Activated T-cell treated with anti-CD3 and anti-CD28 coated beads, Interleukin-2, amount 50 U/mL, for 72 hours (primary cell): ENCODE data around the gene ELOVL1. TPM values are rescaled to one million over a fixed set of nuclear protein-coding genes. Genes with fewer than 3 reads are reported as not detected.
"Not testable (repeated sequence)": the region's sequence is repeated elsewhere in the genome, so short reads cannot be mapped to it uniquely, and the experiment has no call there.

Experiments
- ATAC-seq, 2 donors: fragments of 150-1000 bp; cut with Tn5 transposase; replicated peaks in 1 of 2; 2 replicates each; pipeline ENCODE4 v1.10.0; 2021; ENCODE audit warnings: moderate library complexity in 2 of 2, mild to moderate bottlenecking in 1 of 2
- DNase-seq, 2 donors: peaks; one replicate each; pipeline ENCODE4 v3.0.0; 2021 to 2022; ENCODE audit warnings: mixed read lengths in 1 of 2
- H3K27ac Mint-ChIP-seq: one replicate; pipeline ENCODE4 v1.8.0; 2022; ENCODE audit warnings: mild to moderate bottlenecking, moderate library complexity, mixed read lengths
- H3K27me3 Mint-ChIP-seq: one replicate; pipeline ENCODE4 v1.8.0; 2022; ENCODE audit warnings: low read depth, mixed read lengths
- H3K36me3 Mint-ChIP-seq, 2 donors: one replicate each; pipeline ENCODE4 v1.8.0; 2022; ENCODE audit warnings: mixed read lengths in 2 of 2, mild to moderate bottlenecking in 1 of 2; ENCODE audit not compliant: insufficient read depth in 2 of 2
- H3K4me1 Mint-ChIP-seq: one replicate; pipeline ENCODE4 v1.8.0; 2022; ENCODE audit warnings: low read depth, mixed read lengths
- H3K4me3 Mint-ChIP-seq, 2 donors: one replicate each; pipeline ENCODE4 v1.8.0; 2022; ENCODE audit warnings: mild to moderate bottlenecking in 2 of 2, mixed read lengths in 2 of 2, moderate library complexity in 2 of 2
- H3K9me3 Mint-ChIP-seq, 2 donors: one replicate each; pipeline ENCODE4 v1.8.0; 2022; ENCODE audit warnings: mixed read lengths in 2 of 2
- total RNA-seq, 2 donors: library from RNA; stranded (reverse); gene quantifications; one replicate each; pipeline ENCODE4 v1.2.3, GENCODE V29; 2022

ELOVL1 gene
- total RNA-seq = 10 to 100 TPM; 58.4 to 75.7 TPM

GRCh38 chr1:43367904-43368645 lies at the start of gene ELOVL1:
Gene ELOVL1 (minus strand): TSS chr1:43368011. CDS start chr1:43365609, 2,402 bp downstream.
- H3K36me3 Mint-ChIP-seq = peaks cover 6 to 15% of the 10 kb centered on the region in 2 donors
- peak within 1 kb of the TSS; percentile 94 for H3K4me3 Mint-ChIP-seq
- peak within 1 kb of the TSS; percentile 83 for H3K27ac Mint-ChIP-seq
- no peaks in the 10 kb centered on the region for H3K9me3 Mint-ChIP-seq
- no peaks in the 10 kb centered on the region for H3K27me3 Mint-ChIP-seq
- peaks cover 40% of the 10 kb centered on the region for H3K4me1 Mint-ChIP-seq
- DNase-seq (peak; percentile 91 to 94), ATAC-seq (peak; percentile 89)

- ATAC-seq (no peak), DNase-seq (no peak)
- no peak overlapping the region for H3K4me3 Mint-ChIP-seq
- no peaks in the 10 kb centered on the region for H3K27me3 Mint-ChIP-seq
- peaks cover 1 to 13% of the 10 kb centered on the region in 2 donors for H3K36me3 Mint-ChIP-seq
- H3K4me1 Mint-ChIP-seq = no peaks in the 10 kb centered on the region
- no peaks in the 10 kb centered on the region for H3K9me3 Mint-ChIP-seq
- H3K27ac Mint-ChIP-seq = no peak overlapping the region
Measured at GRCh38 chr1:43415901-43416300, 48.1 kb upstream of the ELOVL1 start.

DNA sequence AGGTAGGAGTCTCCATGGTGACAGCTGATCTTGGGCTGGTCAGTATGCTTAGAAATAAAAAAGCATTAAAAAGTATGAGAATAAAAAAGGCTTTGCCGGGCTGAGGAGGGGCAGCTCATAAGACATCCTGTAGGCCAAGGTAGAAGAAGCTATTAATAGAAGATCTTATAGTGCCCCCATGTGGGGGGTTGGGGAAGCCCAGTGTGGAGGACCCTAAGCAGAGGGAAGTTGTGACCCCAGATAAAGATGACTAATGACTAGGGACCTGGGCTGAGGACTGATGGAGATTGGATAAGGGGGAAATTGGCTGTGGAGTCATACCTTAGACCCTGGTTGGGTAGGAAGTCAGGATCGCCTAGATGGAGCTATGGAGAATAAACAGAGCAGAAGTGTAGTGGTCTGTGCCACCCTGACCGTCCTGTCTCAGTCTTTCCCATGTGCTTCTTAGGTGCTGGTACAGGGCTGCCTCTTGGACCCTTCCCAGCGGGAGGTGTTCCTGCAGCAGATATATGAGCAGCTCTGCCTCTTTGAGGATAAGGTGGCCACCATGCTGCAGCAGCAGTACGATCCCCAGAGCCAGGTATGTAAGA lies 46.9 kb upstream of the ELOVL1 start:
- ATAC-seq = peak; percentile 85 to 88
- Mint-ChIP-seq H3K36me3 (peaks cover 0 to 13% of the 10 kb centered on the region in 2 donors), H3K4me3 (no peak overlapping the region), H3K27me3 (no peaks in the 10 kb centered on the region), H3K9me3 (no peaks in the 10 kb centered on the region), H3K4me1 (no peaks in the 10 kb centered on the region), H3K27ac (peak overlapping the region; percentile 3)
- DNase-seq = peak; percentile 66 to 67

- ATAC-seq, DNase-seq, H3K4me1 Mint-ChIP-seq, H3K9me3 Mint-ChIP-seq, H3K27me3 Mint-ChIP-seq, H3K27ac Mint-ChIP-seq, H3K4me3 Mint-ChIP-seq: not testable (repeated sequence)
- peaks cover 6 to 21% of the 10 kb centered on the region in 2 donors for H3K36me3 Mint-ChIP-seq
Measured at GRCh38 chr1:43413426-43413825, 45.6 kb upstream of the ELOVL1 start.

DNA sequence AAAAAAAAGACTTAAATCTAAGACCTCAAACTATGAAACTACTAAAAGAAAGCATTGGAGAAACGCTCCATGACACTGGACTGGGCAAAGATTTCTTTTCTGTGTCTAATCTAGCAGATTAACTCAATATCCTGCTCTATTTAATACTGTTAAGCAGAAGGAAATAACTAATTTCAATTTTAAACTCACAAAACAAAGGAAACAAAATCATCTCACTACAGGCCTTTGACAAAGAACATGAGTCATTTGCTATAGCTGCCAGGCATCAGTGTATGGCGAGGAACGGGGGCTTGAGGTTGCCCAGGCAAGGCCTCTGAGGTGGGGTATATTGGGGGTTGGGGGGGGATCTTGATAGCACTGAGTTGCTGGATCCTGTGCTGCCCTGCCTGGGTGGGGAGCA lies 42.8 kb upstream of the ELOVL1 start:
- no peaks in the 10 kb centered on the region for H3K9me3 Mint-ChIP-seq
- H3K36me3 Mint-ChIP-seq = peaks cover 8 to 27% of the 10 kb centered on the region in 2 donors
- no peaks in the 10 kb centered on the region for H3K27me3 Mint-ChIP-seq
- no peak overlapping the region for H3K4me3 Mint-ChIP-seq
- DNase-seq = no peak
- H3K27ac Mint-ChIP-seq = no peak overlapping the region
- no peaks in the 10 kb centered on the region for H3K4me1 Mint-ChIP-seq
- ATAC-seq = no peak

GRCh38 chr1:43405876-43406234 lies 38.0 kb upstream of the ELOVL1 start:
- peaks cover 8% of the 10 kb centered on the region for H3K4me1 Mint-ChIP-seq
- H3K9me3 Mint-ChIP-seq = no peaks in the 10 kb centered on the region
- H3K27me3 Mint-ChIP-seq = no peaks in the 10 kb centered on the region
- DNase-seq = no peak
- no peak for ATAC-seq
- H3K4me3 Mint-ChIP-seq = no peak overlapping the region
- H3K27ac Mint-ChIP-seq = no peak overlapping the region
- peaks cover 13 to 22% of the 10 kb centered on the region in 2 donors for H3K36me3 Mint-ChIP-seq

DNA sequence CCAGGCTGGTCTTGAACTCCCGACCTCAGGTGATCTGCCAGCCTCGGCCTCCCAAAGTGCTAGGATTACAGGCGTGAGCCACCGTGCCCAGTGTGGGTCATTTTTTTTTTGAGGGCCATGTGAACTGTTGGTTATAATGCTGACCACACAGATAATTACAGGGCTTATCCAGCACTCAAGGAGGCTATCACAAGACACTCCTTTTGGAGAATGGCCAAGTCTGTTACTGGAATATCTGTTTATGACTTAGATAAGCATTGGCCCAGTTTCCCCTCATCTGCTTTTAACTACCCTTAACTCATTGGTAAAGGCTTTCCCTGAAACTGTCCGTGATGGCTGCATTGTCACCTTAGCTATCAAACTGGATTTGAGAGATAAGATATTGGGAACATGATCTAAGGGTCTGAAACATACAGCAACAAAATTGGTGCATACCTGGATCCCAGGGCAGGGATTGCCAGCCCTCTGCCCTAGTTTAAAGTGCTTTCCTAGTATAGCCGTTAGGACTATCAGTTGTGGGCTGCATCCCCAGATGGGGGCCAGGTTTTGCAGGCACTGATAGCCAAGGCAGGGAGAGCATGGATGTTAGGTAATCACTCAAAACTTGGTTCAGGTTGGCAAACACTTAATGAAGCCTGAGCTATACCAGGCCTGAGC lies 37.5 kb upstream of the ELOVL1 start:
- DNase-seq = no peak
- peaks cover 8% of the 10 kb centered on the region for H3K4me1 Mint-ChIP-seq
- peaks cover 13 to 22% of the 10 kb centered on the region in 2 donors for H3K36me3 Mint-ChIP-seq
- no peak for ATAC-seq
- H3K27me3 Mint-ChIP-seq = no peaks in the 10 kb centered on the region
- H3K27ac Mint-ChIP-seq = no peak overlapping the region
- H3K4me3 Mint-ChIP-seq = no peak overlapping the region
- H3K9me3 Mint-ChIP-seq = no peaks in the 10 kb centered on the region

GRCh38 chr1:43404353-43404752 lies 36.5 kb upstream of the ELOVL1 start:
- Mint-ChIP-seq H3K9me3 (no peaks in the 10 kb centered on the region), H3K27ac (no peak overlapping the region), H3K4me3 (no peak overlapping the region), H3K4me1 (peaks cover 8% of the 10 kb centered on the region), H3K27me3 (no peaks in the 10 kb centered on the region), H3K36me3 (peaks cover 13 to 21% of the 10 kb centered on the region in 2 donors)
- ATAC-seq (no peak), DNase-seq (no peak)

GRCh38 chr1:43402089-43402865 lies 34.5 kb upstream of the ELOVL1 start:
- Mint-ChIP-seq H3K27ac (no peak overlapping the region), H3K36me3 (peaks cover 8 to 15% of the 10 kb centered on the region in 2 donors), H3K9me3 (no peaks in the 10 kb centered on the region), H3K27me3 (no peaks in the 10 kb centered on the region), H3K4me3 (no peak overlapping the region), H3K4me1 (peaks cover 8% of the 10 kb centered on the region)
- no peak for ATAC-seq
- DNase-seq = no peak

- H3K27me3 Mint-ChIP-seq, H3K4me3 Mint-ChIP-seq, H3K27ac Mint-ChIP-seq, DNase-seq, H3K9me3 Mint-ChIP-seq, H3K36me3 Mint-ChIP-seq, H3K4me1 Mint-ChIP-seq, ATAC-seq: not testable (repeated sequence)
Measured at GRCh38 chr1:43400441-43400840, 32.6 kb upstream of the ELOVL1 start.

DNA sequence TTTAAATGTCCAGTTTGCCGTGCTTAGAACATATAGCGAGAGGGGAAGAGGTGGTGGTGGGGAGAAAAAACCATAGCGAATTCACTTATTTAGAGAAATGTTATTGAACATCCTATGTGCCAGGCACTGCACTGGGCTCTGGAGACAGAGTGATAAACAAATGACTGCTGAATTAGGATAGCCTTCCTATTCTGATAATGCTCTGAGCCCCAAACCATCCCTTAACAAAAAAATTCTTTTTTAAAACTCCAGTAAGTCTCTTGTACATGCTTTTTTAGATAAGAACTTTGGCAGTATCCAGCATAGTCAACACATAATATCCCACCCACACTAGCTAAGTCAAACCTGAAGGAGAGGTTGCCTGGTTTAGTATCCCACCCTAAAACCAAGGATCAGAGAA lies 30.4 kb upstream of the ELOVL1 start:
- no peak for ATAC-seq
- Mint-ChIP-seq H3K9me3 (no peaks in the 10 kb centered on the region), H3K27ac (no peak overlapping the region)

DNA sequence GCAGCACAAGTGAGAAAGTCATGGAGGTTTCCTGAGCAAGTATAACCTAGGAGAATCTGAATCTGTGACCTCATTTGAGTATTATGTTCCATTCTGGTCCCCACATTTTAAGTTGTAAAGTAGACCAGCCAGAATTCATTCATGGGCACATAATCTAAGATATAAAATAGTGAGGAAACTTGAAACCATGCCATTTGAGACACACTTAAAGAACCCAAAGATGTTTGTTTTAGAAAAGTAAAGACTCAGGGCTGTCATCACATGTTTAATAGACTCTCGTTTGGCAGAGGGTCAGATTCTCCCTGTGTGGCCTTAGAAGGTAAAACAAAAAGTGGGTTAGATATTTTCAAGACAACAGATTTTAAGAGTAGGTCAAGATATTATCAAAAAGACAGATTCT lies 28.2 kb upstream of the ELOVL1 start:
- Mint-ChIP-seq H3K9me3 (no peaks in the 10 kb centered on the region), H3K36me3 (peaks cover 0 to 2% of the 10 kb centered on the region in 2 donors), H3K27me3 (no peaks in the 10 kb centered on the region), H3K4me3 (no peak overlapping the region), H3K4me1 (peaks cover 12% of the 10 kb centered on the region), H3K27ac (no peak overlapping the region)
- ATAC-seq (no peak), DNase-seq (no peak)

More for the DNA sequence above, 30.4 kb upstream of the ELOVL1 start:
- peaks cover 2% of the 10 kb centered on the region in 2 donors for H3K36me3 Mint-ChIP-seq
- DNase-seq = no peak
- no peaks in the 10 kb centered on the region for H3K27me3 Mint-ChIP-seq
- H3K4me1 Mint-ChIP-seq = peaks cover 8% of the 10 kb centered on the region
- no peak overlapping the region for H3K4me3 Mint-ChIP-seq

GRCh38 chr1:43395523-43395922 lies 27.7 kb upstream of the ELOVL1 start:
- DNase-seq (no peak), ATAC-seq (no peak)
- Mint-ChIP-seq H3K27me3 (no peaks in the 10 kb centered on the region), H3K36me3 (peaks cover 0 to 2% of the 10 kb centered on the region in 2 donors), H3K27ac (no peak overlapping the region), H3K4me3 (no peak overlapping the region), H3K9me3 (no peaks in the 10 kb centered on the region), H3K4me1 (peaks cover 17% of the 10 kb centered on the region)
